Measurements from ENCODE around the gene SDF4.

SDF4 gene

DNA sequence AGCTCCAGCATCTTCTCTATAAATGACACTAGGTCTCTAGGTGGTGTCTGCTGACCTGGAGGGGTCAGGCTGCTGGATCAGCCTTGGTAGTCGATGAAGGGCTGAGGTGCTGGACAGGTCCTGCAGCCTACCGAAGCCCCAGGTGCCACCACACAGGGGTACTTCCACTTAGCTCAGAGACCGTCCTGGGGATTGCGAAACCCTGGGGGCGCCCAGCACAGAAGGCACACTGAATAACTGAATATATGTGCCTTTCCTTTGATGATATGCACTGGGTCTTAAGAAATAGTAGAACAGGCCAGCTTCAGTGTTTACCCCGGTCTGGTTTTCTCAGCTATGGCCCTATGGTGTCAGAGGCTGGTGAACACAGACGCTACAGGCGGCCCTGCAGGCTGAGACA is 31.0 kb upstream of the SDF4 start:
- Histone ChIP-seq H3K27me3 (ENCODE audit: low read length) (no peaks in the 10 kb centered on the region), H3K36me3 (ENCODE audit: low read length) (no peaks in the 10 kb centered on the region), H3K4me2 (ENCODE audit: low read depth, low read length, poor library complexity, severe bottlenecking) (no peak overlapping the region)

DNA sequence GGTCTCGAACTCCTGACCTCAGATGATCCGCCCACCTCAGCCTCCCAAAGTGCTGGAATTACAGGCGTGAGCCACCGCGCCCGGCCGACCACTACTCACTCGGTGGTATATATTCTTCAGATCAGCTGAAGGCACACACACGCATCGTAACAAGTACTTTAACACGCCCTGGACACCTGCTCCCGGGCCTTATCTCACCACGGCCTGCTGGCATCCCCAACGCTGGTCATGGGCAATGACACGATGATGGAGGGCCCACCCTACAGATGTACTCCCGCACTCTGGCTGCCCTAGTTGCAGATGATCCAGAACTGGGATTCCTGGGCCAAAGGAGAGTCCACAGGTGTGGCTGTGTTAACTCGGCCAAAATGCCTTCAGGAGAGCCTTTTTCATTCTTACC is 30.3 kb upstream of the SDF4 start:
- H3K4me3 ChIP-seq (ENCODE audit: insufficient read depth, low read length, poor library complexity, severe bottlenecking) = no peak overlapping the region
- TF ChIP-seq, protein P1, sequence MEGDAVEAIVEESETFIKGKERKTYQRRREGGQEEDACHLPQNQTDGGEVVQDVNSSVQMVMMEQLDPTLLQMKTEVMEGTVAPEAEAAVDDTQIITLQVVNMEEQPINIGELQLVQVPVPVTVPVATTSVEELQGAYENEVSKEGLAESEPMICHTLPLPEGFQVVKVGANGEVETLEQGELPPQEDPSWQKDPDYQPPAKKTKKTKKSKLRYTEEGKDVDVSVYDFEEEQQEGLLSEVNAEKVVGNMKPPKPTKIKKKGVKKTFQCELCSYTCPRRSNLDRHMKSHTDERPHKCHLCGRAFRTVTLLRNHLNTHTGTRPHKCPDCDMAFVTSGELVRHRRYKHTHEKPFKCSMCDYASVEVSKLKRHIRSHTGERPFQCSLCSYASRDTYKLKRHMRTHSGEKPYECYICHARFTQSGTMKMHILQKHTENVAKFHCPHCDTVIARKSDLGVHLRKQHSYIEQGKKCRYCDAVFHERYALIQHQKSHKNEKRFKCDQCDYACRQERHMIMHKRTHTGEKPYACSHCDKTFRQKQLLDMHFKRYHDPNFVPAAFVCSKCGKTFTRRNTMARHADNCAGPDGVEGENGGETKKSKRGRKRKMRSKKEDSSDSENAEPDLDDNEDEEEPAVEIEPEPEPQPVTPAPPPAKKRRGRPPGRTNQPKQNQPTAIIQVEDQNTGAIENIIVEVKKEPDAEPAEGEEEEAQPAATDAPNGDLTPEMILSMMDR (IDR thresholded peaks at IDR 0.05; ENCODE audit: insufficient read depth, low read length, poor library complexity, severe bottlenecking) = no peak
- TF ChIP-seq EZH2phosphoT487 (conservative IDR thresholded peaks at IDR 0.05; ENCODE audit: low read length) = no peak
- no peaks in the 10 kb centered on the region for H3F3A ChIP-seq (ENCODE audit: insufficient read depth)
- no peaks in the 10 kb centered on the region for H3K27me3 ChIP-seq (ENCODE audit: low read length)
- no peak overlapping the region for H3K27ac ChIP-seq (ENCODE audit: low read depth, low read length)
- H3K9ac ChIP-seq (ENCODE audit: low read length) = no peak overlapping the region
- no peaks in the 10 kb centered on the region for H3K9me2 ChIP-seq (replicated peaks; ENCODE audit: insufficient read depth, low read length)
- no peaks in the 10 kb centered on the region for H4K20me1 ChIP-seq (ENCODE audit: low read depth, low read length)
- H2AFZ ChIP-seq (ENCODE audit: low read depth, low read length, severe bottlenecking) = no peak overlapping the region
- no peaks in the 10 kb centered on the region for H3K9me3 ChIP-seq (ENCODE audit: insufficient read depth, low read length)
- no peaks in the 10 kb centered on the region; the same call in none of the 2 replicates for H3K79me2 ChIP-seq (ENCODE audit: insufficient read depth, low read length)
- H3K36me3 ChIP-seq (ENCODE audit: low read length) = no peaks in the 10 kb centered on the region
- H3K4me2 ChIP-seq (ENCODE audit: low read depth, low read length, poor library complexity, severe bottlenecking) = no peak overlapping the region

More for the DNA sequence above, 31.0 kb upstream of the SDF4 start:
- no peak for TF ChIP-seq EZH2phosphoT487 (conservative IDR thresholded peaks at IDR 0.05; ENCODE audit: low read length)
- TF ChIP-seq, protein P1 (IDR thresholded peaks at IDR 0.05; ENCODE audit: insufficient read depth, low read length, poor library complexity, severe bottlenecking) = no peak
- no peaks in the 10 kb centered on the region for H3F3A ChIP-seq (ENCODE audit: insufficient read depth)
- no peaks in the 10 kb centered on the region for H3K9me2 ChIP-seq (replicated peaks; ENCODE audit: insufficient read depth, low read length)
- no peaks in the 10 kb centered on the region; the same call in none of the 2 replicates for H3K79me2 ChIP-seq (ENCODE audit: insufficient read depth, low read length)
- H3K4me3 ChIP-seq (ENCODE audit: insufficient read depth, low read length, poor library complexity, severe bottlenecking) = no peak overlapping the region
- H4K20me1 ChIP-seq (ENCODE audit: low read depth, low read length) = no peaks in the 10 kb centered on the region
- no peak overlapping the region for H2AFZ ChIP-seq (ENCODE audit: low read depth, low read length, severe bottlenecking)
- H3K9ac ChIP-seq (ENCODE audit: low read length) = no peak overlapping the region
- no peak overlapping the region for H3K27ac ChIP-seq (ENCODE audit: low read depth, low read length)
- no peaks in the 10 kb centered on the region for H3K9me3 ChIP-seq (ENCODE audit: insufficient read depth, low read length)

DNA sequence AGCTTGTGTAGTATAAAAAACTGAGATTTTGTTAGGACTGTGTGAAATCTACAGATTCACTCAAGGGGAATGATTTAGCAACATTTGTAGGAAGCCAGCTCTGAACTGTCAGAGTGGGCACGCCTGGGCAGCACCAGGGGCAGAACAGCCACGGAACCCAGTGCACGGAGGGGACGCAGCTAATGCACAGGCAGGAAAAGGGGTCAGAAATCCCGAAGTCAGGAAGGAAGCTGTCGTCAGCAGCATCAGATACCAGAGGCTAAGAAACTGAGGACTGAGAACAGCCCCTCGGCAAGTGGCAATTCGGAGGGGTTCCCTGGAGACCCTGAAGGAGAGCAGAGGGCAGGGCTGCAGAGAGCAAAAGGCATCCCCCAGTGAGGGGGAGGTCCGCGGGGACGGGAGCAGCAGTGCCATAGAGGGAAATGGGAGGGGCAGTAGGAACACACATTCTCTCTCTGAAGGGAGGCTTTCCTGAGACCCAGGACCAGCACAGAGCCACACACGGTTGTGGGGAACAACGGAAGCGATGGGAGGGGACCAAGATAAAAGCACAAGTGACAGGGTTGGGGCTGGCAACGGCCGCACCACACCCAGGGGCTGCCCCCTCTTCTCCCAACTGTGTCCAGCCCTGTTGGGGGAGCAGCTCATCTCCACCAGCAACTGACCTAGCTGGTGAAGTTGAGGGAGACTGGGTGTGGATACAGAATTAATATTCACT is 29.2 kb upstream of the SDF4 start:
- no peaks in the 10 kb centered on the region for H3K27me3 ChIP-seq (ENCODE audit: low read length)
- H3K9me2 ChIP-seq (replicated peaks; ENCODE audit: insufficient read depth, low read length) = no peaks in the 10 kb centered on the region
- H3K4me3 ChIP-seq (ENCODE audit: insufficient read depth, low read length, poor library complexity, severe bottlenecking) = no peak overlapping the region
- H3F3A ChIP-seq (ENCODE audit: insufficient read depth) = no peaks in the 10 kb centered on the region
- H2AFZ ChIP-seq (ENCODE audit: low read depth, low read length, severe bottlenecking) = no peak overlapping the region
- H3K27ac ChIP-seq (ENCODE audit: low read depth, low read length) = no peak overlapping the region
- no peak overlapping the region for H3K4me2 ChIP-seq (ENCODE audit: low read depth, low read length, poor library complexity, severe bottlenecking)
- no peaks in the 10 kb centered on the region for H3K36me3 ChIP-seq (ENCODE audit: low read length)
- H4K20me1 ChIP-seq (ENCODE audit: low read depth, low read length) = no peaks in the 10 kb centered on the region
- H3K9me3 ChIP-seq (ENCODE audit: insufficient read depth, low read length) = no peaks in the 10 kb centered on the region
- no peaks in the 10 kb centered on the region; the same call in none of the 2 replicates for H3K79me2 ChIP-seq (ENCODE audit: insufficient read depth, low read length)
- no peak overlapping the region for H3K9ac ChIP-seq (ENCODE audit: low read length)
- no peak for TF ChIP-seq EZH2phosphoT487 (conservative IDR thresholded peaks at IDR 0.05; ENCODE audit: low read length)
- TF ChIP-seq, protein P1 (IDR thresholded peaks at IDR 0.05; ENCODE audit: insufficient read depth, low read length, poor library complexity, severe bottlenecking) = no peak

Data from SU-DHL-6 (cell line).